Panc1 (cell line): ENCODE data around the gene CERKL. TPM values are rescaled to one million over a fixed set of nuclear protein-coding genes. Genes with fewer than 3 reads are reported as not detected.
A peak's percentile ranks its signal among the peaks of the same experiment; 100 is the strongest.

ENCODE experiments used
- ATAC-seq: fragments of 200-7000 bp; cut with Tn5 transposase; 2 replicates; pipeline ENCODE4 v1.9.1; 2020; ENCODE audit warnings: mild to moderate bottlenecking, moderate library complexity
- BruUV-seq: library from RNA; stranded (reverse); fragments of 400-500 nt; replicated peaks from 2 replicates; lab custom pipeline; 2021; lab: Mats Ljungman, UMichigan
- CTCF ChIA-PET: fragments of 300-600 bp; sonication (Branson Sonifier 250); formaldehyde crosslinking; loops from one replicate; lab custom pipeline; 2022; ENCODE audit warnings: antibody characterized with exemption; lab: Charles Lee
- POLR2A ChIA-PET: fragments of 300-600 bp; sonication (Branson Sonifier 250); formaldehyde crosslinking; loops from one replicate; lab custom pipeline; 2022; ENCODE audit warnings: antibody characterized with exemption; lab: Charles Lee
- DNase-seq: peaks from one replicate; pipeline ENCODE4 v3.0.0-alpha.2; 2010; ENCODE audit warnings: low read depth, low spot score
- H3K27ac ChIP-seq: 2 replicates; pipeline ENCODE4 v1.5.1; 2011; ENCODE audit warnings: mild to moderate bottlenecking, low read length, inconsistent platforms
- H3K27me3 ChIP-seq: fragments of 200-500 bp; sonication (Bioruptor generic); 2 replicates; pipeline ENCODE4 v1.6.0; 2014; ENCODE audit warnings: low read length, inconsistent platforms; ENCODE audit not compliant: control insufficient read depth, insufficient read depth
- H3K36me3 ChIP-seq: fragments of 200-500 bp; sonication (Bioruptor generic); 2 replicates; pipeline ENCODE4 v1.5.1; 2014; ENCODE audit warnings: inconsistent platforms, mild to moderate bottlenecking, low read length, moderate library complexity; ENCODE audit not compliant: control insufficient read depth, insufficient read depth
- H3K4me1 ChIP-seq: 2 replicates; pipeline ENCODE4 v1.5.1; 2011; ENCODE audit warnings: inconsistent platforms, mild to moderate bottlenecking, low read length, moderate library complexity; ENCODE audit not compliant: control insufficient read depth, insufficient read depth
- H3K4me3 ChIP-seq, 2 experiments: 2 replicates each; pipeline ENCODE4 v1.5.1; 2011 to 2012; ENCODE audit warnings: low read depth in 2 of 2, low read length in 2 of 2, mild to moderate bottlenecking in 2 of 2, inconsistent platforms in 1 of 2, moderate library complexity in 1 of 2
- H3K9me3 ChIP-seq: fragments of 200-500 bp; sonication (Bioruptor generic); 2 replicates; pipeline ENCODE4 v1.5.1; 2014; ENCODE audit warnings: low read depth, mild to moderate bottlenecking, inconsistent platforms, low read length, moderate library complexity; ENCODE audit not compliant: control insufficient read depth, insufficient read depth
- CTCF ChIP-seq: fragments of 450-650 bp; IDR thresholded peaks from 2 replicates; pipeline ENCODE4 v1.5.1; 2017; ENCODE audit warnings: mild to moderate bottlenecking
- POLR2AphosphoS5 ChIP-seq: IDR thresholded peaks from 2 replicates; pipeline ENCODE4 v1.6.1; 2012; ENCODE audit warnings: mild to moderate bottlenecking, low read depth, low read length, moderate library complexity
- REST ChIP-seq, 2 experiments: IDR thresholded peaks; 2 replicates each; pipeline ENCODE4 v1.6.1; 2011 to 2012; ENCODE audit warnings: low read depth in 2 of 2, control low read depth in 1 of 2, low read length in 1 of 2, mild to moderate bottlenecking in 1 of 2, moderate library complexity in 1 of 2; ENCODE audit not compliant: insufficient read depth in 1 of 2
- SIN3A ChIP-seq: IDR thresholded peaks from 2 replicates; pipeline ENCODE4 v1.6.1; 2012; ENCODE audit warnings: low read depth, mild to moderate bottlenecking, low read length, moderate library complexity, borderline replicate concordance; ENCODE audit not compliant: insufficient read depth
- TCF7L2 ChIP-seq: IDR thresholded peaks from 2 replicates; pipeline ENCODE4 v1.6.1; 2011; ENCODE audit warnings: mild to moderate bottlenecking, low read depth, low read length, inconsistent platforms
- in situ Hi-C: cut with HindIII; loops from 2 replicates; pipeline ENCODE4 v1.10.0; 2016; ENCODE audit warnings: low sequenced_read_pairs, low pct_unique_long_range_greater_than_20kb
- intact Hi-C: fragments of 100-400 bp; cut with micrococcal nuclease; formaldehyde crosslinking; loops from one replicate; pipeline ENCODE4 v1.10.0; 2022; ENCODE audit not compliant: unreplicated experiment
- total RNA-seq: library from RNA; stranded (reverse); gene quantifications from one replicate; pipeline ENCODE4 v1.2.1, GENCODE V29; 2021; ENCODE audit not compliant: unreplicated experiment

CERKL gene
- total RNA-seq, 1 experiment from 2014 or later, result 0.87 TPM

- Histone ChIP-seq H3K9me3 (no peaks in the 10 kb centered on the region), H3K4me3 (peak overlapping the region in 1 of 2 experiments; percentile 39; a peak in 3 of 4 replicates), H3K36me3 (no peaks in the 10 kb centered on the region), H3K27ac (no peak overlapping the region), H3K27me3 (peaks cover 14% of the 10 kb centered on the region), H3K4me1 (no peaks in the 10 kb centered on the region)
- TF ChIP-seq CTCF (no peak), POLR2AphosphoS5 (no peak), REST (IDR thresholded peaks at IDR 0.05; ENCODE audit: insufficient read depth in 1 of 2, low read depth in 2 of 2, low read length in 1 of 2) (no peak)
- POLR2A ChIA-PET, result no interaction called here
- no TSS peak for BruUV-seq
- DNase-seq, result no peak
- in situ Hi-C loops, result no loop called here
- no peak for ATAC-seq
- intact Hi-C loops, result no loop called here
- CTCF ChIA-PET, result interaction anchor here (0.6 kb wide), 1 partner anchor 1558 kb away, joined by 3 read pairs; no protein-coding TSS in a partner anchor
Observed at GRCh38 chr2:181680937-181681811, 24.3 kb upstream of the CERKL start.

- ChIA-PET POLR2A (no interaction called here), CTCF (no interaction called here)
- in situ Hi-C loops, result no loop called here
- DNase-seq (no peak), ATAC-seq (no peak)
- peaks cover 17% of the 10 kb centered on the region for H3K27me3 ChIP-seq
- no peaks in the 10 kb centered on the region for H3K36me3 ChIP-seq
- intact Hi-C loops, result no loop called here
- no peaks in the 10 kb centered on the region for H3K9me3 ChIP-seq
- TF ChIP-seq TCF7L2 (no peak), REST (IDR thresholded peaks at IDR 0.05; ENCODE audit: insufficient read depth in 1 of 2, low read depth in 2 of 2, low read length in 1 of 2) (no peak), SIN3A (no peak), CTCF (no peak), POLR2AphosphoS5 (no peak)
- H3K4me1 ChIP-seq, result no peaks in the 10 kb centered on the region
- peak within 1 kb of the TSS in 1 of 2 experiments; percentile 39; a peak in 3 of 4 replicates for H3K4me3 ChIP-seq
- BruUV-seq, result no TSS peak
- H3K27ac ChIP-seq, result no peak within 1 kb of the TSS
Observed at GRCh38 chr2:181680055-181680936, 23.4 kb upstream of the CERKL start, which contains the start of gene NEUROD1. Gene NEUROD1 (minus strand): TSS chr2:181680517. CDS start chr2:181678860, 1,657 bp downstream.
